ENCODE data around the gene METTL14.

- TF ChIP-seq POLR2A (IDR thresholded peaks at IDR 0.05) (no peak), CTCF (IDR thresholded peaks at IDR 0.05) (no peak)
Observed at GRCh38 chr4:118756958-118757357, 71.8 kb downstream of the METTL14 start.

Data from lower leg skin (tissue), 3 donors.